Effector memory CD8-positive, alpha-beta T cell (primary cell): ENCODE results near the gene TNFRSF19.
A peak's percentile ranks its signal among the peaks of the same experiment; 100 is the strongest.

ENCODE experiments used
- ATAC-seq: fragments of 150-1000 bp; cut with Tn5 transposase; replicated peaks from 2 replicates; pipeline ENCODE4 v1.10.0; 2021; ENCODE audit warnings: mild to moderate bottlenecking, moderate library complexity
- DNase-seq, 3 experiments: peaks; one replicate each; pipeline ENCODE4 v3.0.0; 2021
- H3K27ac Mint-ChIP-seq, 2 donors: one replicate each; pipeline ENCODE4 v1.8.0; 2022; ENCODE audit warnings: mild to moderate bottlenecking in 2 of 2, mixed read lengths in 2 of 2, moderate library complexity in 2 of 2
- H3K27me3 Mint-ChIP-seq, 2 donors: one replicate each; pipeline ENCODE4 v1.8.0; 2022; ENCODE audit warnings: mixed read lengths in 2 of 2
- H3K36me3 Mint-ChIP-seq: one replicate; pipeline ENCODE4 v1.8.0; 2022; ENCODE audit warnings: mild to moderate bottlenecking, moderate library complexity, mixed read lengths; ENCODE audit not compliant: insufficient read depth
- H3K4me1 Mint-ChIP-seq, 2 donors: one replicate each; pipeline ENCODE4 v1.8.0; 2022; ENCODE audit warnings: low read depth in 2 of 2, mixed read lengths in 2 of 2
- H3K4me3 Mint-ChIP-seq, 2 donors: one replicate each; pipeline ENCODE4 v1.8.0; 2022; ENCODE audit warnings: mild to moderate bottlenecking in 2 of 2, mixed read lengths in 2 of 2, moderate library complexity in 2 of 2
- H3K9me3 Mint-ChIP-seq, 2 donors: one replicate each; pipeline ENCODE4 v1.8.0; 2022; ENCODE audit warnings: mixed read lengths in 2 of 2

TNFRSF19 gene

DNA sequence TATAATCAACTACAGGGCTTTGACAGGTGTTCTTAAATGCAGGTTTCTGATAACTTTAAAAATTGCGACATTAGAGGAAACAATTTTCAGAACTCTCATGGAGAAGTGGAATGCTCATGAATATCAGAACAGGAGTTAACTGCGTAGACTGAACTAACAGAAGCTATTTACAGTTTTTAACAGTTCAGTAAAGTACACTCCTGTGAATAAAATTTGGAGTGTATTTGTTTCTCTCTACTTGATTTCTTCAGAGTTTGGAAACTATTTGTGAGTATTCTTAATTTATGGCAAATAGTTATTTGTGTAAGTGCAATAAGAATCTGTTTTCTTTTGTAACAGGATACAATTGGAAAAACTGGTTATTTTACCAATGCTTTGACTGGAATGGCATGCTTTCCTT lies 114.4 kb downstream of the TNFRSF19 start:
- ATAC-seq (no peak), DNase-seq (no peak)
- no peaks in the 10 kb centered on the region for H3K36me3 Mint-ChIP-seq
- H3K4me3 Mint-ChIP-seq: no peak overlapping the region
- H3K27me3 Mint-ChIP-seq: peaks cover 19 to 46% of the 10 kb centered on the region in 2 donors
- H3K4me1 Mint-ChIP-seq: no peaks in the 10 kb centered on the region
- H3K9me3 Mint-ChIP-seq: no peaks in the 10 kb centered on the region
- H3K27ac Mint-ChIP-seq: no peak overlapping the region

DNA sequence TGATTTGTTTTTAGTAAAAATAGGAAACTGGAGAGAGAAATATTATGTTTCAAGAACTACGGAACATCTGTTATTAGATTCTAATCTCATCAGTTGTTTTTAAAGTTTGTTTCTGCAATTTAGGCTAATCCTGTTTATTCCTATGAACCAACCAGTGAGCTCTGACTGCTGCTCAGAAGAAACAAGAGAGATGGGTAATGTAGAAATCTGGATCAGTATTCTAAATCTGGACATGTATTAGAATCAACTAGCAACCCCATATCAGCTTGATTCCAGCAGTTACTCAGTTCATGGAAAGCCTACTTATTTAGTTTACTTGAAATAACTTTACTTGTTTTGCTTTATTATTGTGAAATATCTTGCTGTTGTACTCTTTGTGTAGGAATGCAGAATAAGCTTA lies 115.2 kb downstream of the TNFRSF19 start:
- H3K36me3 Mint-ChIP-seq: no peaks in the 10 kb centered on the region
- DNase-seq (no peak), ATAC-seq (no peak)
- no peak overlapping the region for H3K4me3 Mint-ChIP-seq
- H3K27ac Mint-ChIP-seq: no peak overlapping the region
- H3K9me3 Mint-ChIP-seq: no peaks in the 10 kb centered on the region
- no peaks in the 10 kb centered on the region for H3K4me1 Mint-ChIP-seq
- peaks cover 11 to 39% of the 10 kb centered on the region in 2 donors for H3K27me3 Mint-ChIP-seq

- Mint-ChIP-seq H3K36me3 (no peaks in the 10 kb centered on the region), H3K4me1 (no peaks in the 10 kb centered on the region), H3K27me3 (peaks cover 5 to 23% of the 10 kb centered on the region in 2 donors), H3K9me3 (no peaks in the 10 kb centered on the region), H3K27ac (no peak overlapping the region), H3K4me3 (no peak overlapping the region)
- DNase-seq: no peak
- no peak for ATAC-seq
Observed at GRCh38 chr13:23686948-23687347, 116.7 kb downstream of the TNFRSF19 start.

GRCh38 chr13:23687614-23688013 lies 117.4 kb downstream of the TNFRSF19 start:
- ATAC-seq: no peak
- H3K4me1 Mint-ChIP-seq: no peaks in the 10 kb centered on the region
- no peaks in the 10 kb centered on the region for H3K36me3 Mint-ChIP-seq
- H3K27me3 Mint-ChIP-seq: peaks cover 5 to 17% of the 10 kb centered on the region in 2 donors
- H3K27ac Mint-ChIP-seq: no peak overlapping the region
- no peaks in the 10 kb centered on the region for H3K9me3 Mint-ChIP-seq
- H3K4me3 Mint-ChIP-seq: no peak overlapping the region
- no peak for DNase-seq

GRCh38 chr13:23688336-23688735 lies 118.1 kb downstream of the TNFRSF19 start:
- Mint-ChIP-seq H3K36me3 (no peaks in the 10 kb centered on the region), H3K27ac (no peak overlapping the region), H3K27me3 (peaks cover 5 to 14% of the 10 kb centered on the region in 2 donors), H3K4me1 (no peaks in the 10 kb centered on the region), H3K4me3 (no peak overlapping the region), H3K9me3 (no peaks in the 10 kb centered on the region)
- ATAC-seq: no peak
- DNase-seq: no peak

DNA sequence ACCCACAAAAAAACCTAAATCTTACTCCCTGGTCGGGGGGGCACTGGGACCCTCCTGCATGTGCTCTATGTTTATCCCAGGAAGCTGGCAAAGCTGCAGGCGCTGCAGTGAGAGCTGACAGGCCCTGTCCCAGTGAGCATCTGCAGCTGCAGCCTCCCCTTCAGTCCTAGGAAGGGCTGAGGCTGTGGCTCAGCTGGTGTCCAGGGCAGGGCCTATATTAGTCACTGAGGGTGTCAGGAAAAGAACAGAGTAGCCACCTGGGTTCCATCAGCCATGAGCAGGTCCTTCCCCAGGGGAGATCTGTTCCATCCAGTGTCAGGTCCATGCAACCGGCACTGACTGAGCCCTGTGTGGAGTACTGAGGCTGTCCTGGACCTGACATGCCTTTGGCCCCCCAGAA lies 120.5 kb downstream of the TNFRSF19 start:
- no peaks in the 10 kb centered on the region for H3K9me3 Mint-ChIP-seq
- no peak overlapping the region for H3K4me3 Mint-ChIP-seq
- no peak overlapping the region for H3K27ac Mint-ChIP-seq
- H3K36me3 Mint-ChIP-seq: no peaks in the 10 kb centered on the region
- H3K4me1 Mint-ChIP-seq: peaks cover under 1% of the 10 kb centered on the region in 2 donors
- ATAC-seq: no peak
- DNase-seq: no peak
- peaks cover 5 to 12% of the 10 kb centered on the region in 2 donors for H3K27me3 Mint-ChIP-seq

GRCh38 chr13:23692816-23693215 lies 122.6 kb downstream of the TNFRSF19 start:
- H3K36me3 Mint-ChIP-seq: no peaks in the 10 kb centered on the region
- no peak overlapping the region for H3K27ac Mint-ChIP-seq
- no peaks in the 10 kb centered on the region for H3K9me3 Mint-ChIP-seq
- H3K4me1 Mint-ChIP-seq: peaks cover 10 to 12% of the 10 kb centered on the region in 2 donors
- ATAC-seq (no peak), DNase-seq (no peak)
- H3K4me3 Mint-ChIP-seq: no peak overlapping the region
- no peaks in the 10 kb centered on the region for H3K27me3 Mint-ChIP-seq

DNA sequence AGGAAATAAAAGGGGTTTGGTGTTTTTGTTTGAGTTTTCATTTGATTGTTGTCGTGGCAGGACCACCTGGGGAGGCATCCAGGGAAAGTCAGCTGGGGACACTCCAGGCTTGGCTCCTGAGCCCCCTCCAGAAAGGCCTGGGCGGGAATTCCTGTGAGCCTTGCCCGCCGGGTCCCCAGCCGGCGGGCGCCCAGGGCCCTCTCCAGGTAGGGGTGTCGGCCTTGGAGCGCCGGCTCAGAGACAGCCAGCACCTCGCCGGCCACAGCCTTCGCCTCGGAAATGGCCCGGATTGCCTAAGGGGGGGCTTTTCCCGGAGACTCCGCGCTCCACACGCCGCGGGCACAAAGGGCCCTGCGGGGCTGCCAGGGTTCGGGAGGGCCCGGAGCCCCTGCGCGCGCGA lies 125.0 kb downstream of the TNFRSF19 start:
- no peak for DNase-seq
- no peaks in the 10 kb centered on the region for H3K9me3 Mint-ChIP-seq
- peak overlapping the region; percentile 27 to 52 for H3K4me3 Mint-ChIP-seq
- ATAC-seq: no peak
- H3K27me3 Mint-ChIP-seq: no peaks in the 10 kb centered on the region
- H3K4me1 Mint-ChIP-seq: peaks cover 10 to 12% of the 10 kb centered on the region in 2 donors
- no peak overlapping the region for H3K27ac Mint-ChIP-seq
- H3K36me3 Mint-ChIP-seq: no peaks in the 10 kb centered on the region

- H3K36me3 Mint-ChIP-seq: no peaks in the 10 kb centered on the region
- peaks cover 10 to 12% of the 10 kb centered on the region in 2 donors for H3K4me1 Mint-ChIP-seq
- H3K9me3 Mint-ChIP-seq: no peaks in the 10 kb centered on the region
- peaks cover 0 to 1% of the 10 kb centered on the region in 2 donors for H3K27me3 Mint-ChIP-seq
- DNase-seq: peak; percentile 39 to 44 (median 41)
- ATAC-seq: peak; percentile 97
- peak overlapping the region; percentile 74 for H3K4me3 Mint-ChIP-seq
- H3K27ac Mint-ChIP-seq: peak overlapping the region; percentile 91 to 94
Observed at GRCh38 chr13:23695711-23696464, 125.7 kb downstream of the TNFRSF19 start.

GRCh38 chr13:23696610-23697009 lies 126.4 kb downstream of the TNFRSF19 start:
- DNase-seq: no peak
- peak overlapping the region; percentile 91 to 94 for H3K27ac Mint-ChIP-seq
- H3K4me1 Mint-ChIP-seq: peaks cover 10 to 12% of the 10 kb centered on the region in 2 donors
- ATAC-seq: no peak
- no peaks in the 10 kb centered on the region for H3K36me3 Mint-ChIP-seq
- H3K4me3 Mint-ChIP-seq: peak overlapping the region; percentile 74
- no peaks in the 10 kb centered on the region for H3K9me3 Mint-ChIP-seq
- peaks cover 6 to 8% of the 10 kb centered on the region in 2 donors for H3K27me3 Mint-ChIP-seq

DNA sequence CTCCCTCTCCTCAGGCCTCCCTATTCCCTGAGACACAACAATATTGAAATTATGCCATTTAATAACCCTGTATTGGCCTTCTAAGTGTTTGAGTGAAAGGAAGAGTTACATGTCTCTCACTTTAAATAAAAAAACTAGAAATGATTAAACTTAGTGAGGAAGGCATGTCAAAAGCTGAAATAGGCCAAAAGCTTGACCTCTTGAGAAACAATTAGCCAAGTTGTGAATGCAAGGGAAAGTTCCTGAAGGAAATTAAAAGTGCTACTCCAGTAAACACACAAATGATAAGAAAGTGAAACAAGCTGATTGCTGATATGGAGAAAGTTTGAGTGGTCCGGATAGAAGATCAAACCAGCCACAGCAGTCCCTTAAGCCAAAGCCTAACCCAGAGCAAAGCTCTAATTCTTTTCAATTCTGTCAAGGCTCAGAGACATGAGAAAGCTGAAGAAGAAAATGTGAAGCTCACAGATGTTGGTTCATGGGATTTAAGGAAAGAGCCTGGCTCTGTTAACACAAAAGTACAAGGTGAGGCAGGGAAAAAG lies 127.6 kb downstream of the TNFRSF19 start:
- peak overlapping the region in 1 of 2 donors; percentile 68 for H3K27ac Mint-ChIP-seq
- H3K27me3 Mint-ChIP-seq: peaks cover 17 to 21% of the 10 kb centered on the region in 2 donors
- H3K36me3 Mint-ChIP-seq: no peaks in the 10 kb centered on the region
- no peak for ATAC-seq
- H3K4me3 Mint-ChIP-seq: no peak overlapping the region
- no peaks in the 10 kb centered on the region for H3K9me3 Mint-ChIP-seq
- no peak for DNase-seq
- peaks cover 10 to 12% of the 10 kb centered on the region in 2 donors for H3K4me1 Mint-ChIP-seq

GRCh38 chr13:23699271-23699670 lies 129.1 kb downstream of the TNFRSF19 start:
- Mint-ChIP-seq H3K27me3 (peaks cover 17 to 22% of the 10 kb centered on the region in 2 donors), H3K4me1 (peaks cover 10 to 12% of the 10 kb centered on the region in 2 donors), H3K4me3 (no peak overlapping the region), H3K27ac (no peak overlapping the region), H3K9me3 (no peaks in the 10 kb centered on the region), H3K36me3 (no peaks in the 10 kb centered on the region)
- no peak for DNase-seq
- ATAC-seq: no peak

DNA sequence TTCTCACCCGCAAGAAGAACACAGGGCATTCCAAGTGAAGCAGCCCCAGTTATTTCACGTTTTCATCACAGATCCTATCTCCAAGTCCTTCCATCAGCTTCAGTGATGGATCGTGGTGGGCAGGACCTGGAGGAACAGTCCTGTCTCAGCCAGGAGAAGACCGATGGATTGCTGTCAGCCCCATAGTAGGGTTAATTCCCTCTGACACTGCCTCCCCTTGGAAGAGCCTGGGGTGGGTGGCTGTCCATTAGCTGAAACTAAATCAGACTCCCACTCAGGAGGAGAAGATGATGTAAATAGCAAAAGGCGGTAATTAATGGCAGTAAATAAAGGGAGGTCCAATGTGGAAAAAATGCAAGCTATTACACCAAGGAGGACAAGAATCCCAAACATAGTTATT lies 131.0 kb downstream of the TNFRSF19 start:
- no peaks in the 10 kb centered on the region for H3K9me3 Mint-ChIP-seq
- H3K27ac Mint-ChIP-seq: no peak overlapping the region
- DNase-seq: no peak
- no peaks in the 10 kb centered on the region for H3K36me3 Mint-ChIP-seq
- ATAC-seq: no peak
- H3K4me1 Mint-ChIP-seq: peaks cover 5 to 7% of the 10 kb centered on the region in 2 donors
- no peak overlapping the region for H3K4me3 Mint-ChIP-seq
- H3K27me3 Mint-ChIP-seq: peaks cover 17 to 40% of the 10 kb centered on the region in 2 donors

GRCh38 chr13:23701636-23702035 lies 131.4 kb downstream of the TNFRSF19 start:
- no peaks in the 10 kb centered on the region for H3K36me3 Mint-ChIP-seq
- no peaks in the 10 kb centered on the region for H3K9me3 Mint-ChIP-seq
- ATAC-seq (no peak), DNase-seq (no peak)
- peaks cover 17 to 45% of the 10 kb centered on the region in 2 donors for H3K27me3 Mint-ChIP-seq
- H3K4me3 Mint-ChIP-seq: no peak overlapping the region
- H3K27ac Mint-ChIP-seq: no peak overlapping the region
- peaks cover under 1 to 2% of the 10 kb centered on the region in 2 donors for H3K4me1 Mint-ChIP-seq
